Spleen (tissue), 7 donors: ENCODE measurements around the gene IGHMBP2.

Experiments used
- CTCF ChIP-seq, 11 experiments: fragments of 200-600 bp in 7 of 11; fragments of 450-650 bp in 4 of 11; sonication (generic) in 4 of 11; IDR thresholded peaks in 8 of 11; conservative IDR thresholded peaks in 3 of 11; 1 replicate in 7 of 11; 2 replicates in 4 of 11; pipeline versions ENCODE4 v1.4.0 to v1.8.0; 2016 to 2021; ENCODE audit warnings: antibody characterized with exemption in 11 of 11, inconsistent platforms in 4 of 11, mild to moderate bottlenecking in 1 of 11
- POLR2A ChIP-seq, 3 donors: fragments of 450-650 bp; IDR thresholded peaks; one replicate each; pipeline ENCODE4 v1.5.1; 2017; ENCODE audit warnings: antibody characterized with exemption in 3 of 3, mild to moderate bottlenecking in 1 of 3
- POLR2AphosphoS5 ChIP-seq, 3 donors: sonication (generic); formaldehyde crosslinking; IDR thresholded peaks; one replicate each; pipeline ENCODE4 v1.5.1; 2017; ENCODE audit warnings: antibody characterized with exemption in 3 of 3
- donor health status: DM: no; HTN: no; CAD: no; lungs with moderate emphysema.
- donor health status: DM: no; HTN: no; CAD: no.
- donor health status: DM: no; HTN: no; CAD: no.

DNA sequence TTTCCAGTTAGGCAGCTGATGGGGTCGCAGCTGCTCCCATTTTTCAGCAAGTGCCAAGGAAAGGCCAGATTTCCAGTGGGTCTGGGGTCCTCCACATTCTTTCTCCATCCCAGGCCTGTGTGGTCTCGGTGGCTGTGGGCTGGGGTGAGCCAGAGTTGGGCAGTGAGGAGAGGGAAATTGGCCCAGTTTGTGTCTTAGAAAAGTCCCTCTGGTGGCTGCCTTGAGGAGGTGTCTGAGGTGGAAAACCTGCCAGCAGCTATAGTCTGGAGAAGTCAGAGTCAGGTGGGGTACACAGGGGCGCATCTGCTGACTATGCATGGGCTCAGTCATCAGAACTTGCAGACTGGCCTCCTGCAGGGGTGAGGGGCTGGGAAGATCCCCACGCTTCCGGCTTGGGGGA, 46.6 kb downstream of the IGHMBP2 start:
- no peak for TF ChIP-seq CTCF (IDR thresholded peaks at IDR 0.05 in 8 of 11, conservative IDR thresholded peaks at IDR 0.05 in 3 of 11)
- TF ChIP-seq POLR2AphosphoS5 (IDR thresholded peaks at IDR 0.05): no peak
- no peak for TF ChIP-seq POLR2A (IDR thresholded peaks at IDR 0.05)
